Duodenal mucosa (tissue), 2 donors: Measurements from ENCODE around the gene CC2D2A.
A peak's percentile ranks its signal among the peaks of the same experiment; 100 is the strongest.

Experiments used
- H3K27ac ChIP-seq: one replicate; pipeline ENCODE4 v1.7.0; 2013; ENCODE audit warnings: low read depth, low read length
- H3K27me3 ChIP-seq, 2 donors: one replicate each; pipeline ENCODE4 v1.7.0; 2013; ENCODE audit warnings: low read length in 2 of 2, control low read depth in 1 of 2; ENCODE audit not compliant: insufficient read depth in 2 of 2, control insufficient read depth in 1 of 2
- H3K36me3 ChIP-seq, 2 donors: one replicate each; pipeline ENCODE4 v1.7.0; 2013; ENCODE audit warnings: low read length in 2 of 2, control low read depth in 1 of 2; ENCODE audit not compliant: insufficient read depth in 2 of 2, control insufficient read depth in 1 of 2
- H3K4me1 ChIP-seq, 2 donors: one replicate each; pipeline ENCODE4 v1.7.0; 2013; ENCODE audit warnings: low read length in 2 of 2, control low read depth in 1 of 2; ENCODE audit not compliant: insufficient read depth in 2 of 2, control insufficient read depth in 1 of 2
- H3K4me3 ChIP-seq, 2 donors: one replicate each; pipeline ENCODE4 v1.7.0; 2013; ENCODE audit warnings: low read length in 2 of 2, low read depth in 1 of 2
- H3K9ac ChIP-seq, 2 donors: one replicate each; pipeline ENCODE4 v1.7.0; 2013; ENCODE audit warnings: low read length in 2 of 2, low read depth in 1 of 2
- H3K9me3 ChIP-seq, 2 donors: one replicate each; pipeline ENCODE4 v1.7.0; 2013; ENCODE audit warnings: low read length in 2 of 2, control low read depth in 1 of 2; ENCODE audit not compliant: control insufficient read depth in 1 of 2

CC2D2A gene

DNA sequence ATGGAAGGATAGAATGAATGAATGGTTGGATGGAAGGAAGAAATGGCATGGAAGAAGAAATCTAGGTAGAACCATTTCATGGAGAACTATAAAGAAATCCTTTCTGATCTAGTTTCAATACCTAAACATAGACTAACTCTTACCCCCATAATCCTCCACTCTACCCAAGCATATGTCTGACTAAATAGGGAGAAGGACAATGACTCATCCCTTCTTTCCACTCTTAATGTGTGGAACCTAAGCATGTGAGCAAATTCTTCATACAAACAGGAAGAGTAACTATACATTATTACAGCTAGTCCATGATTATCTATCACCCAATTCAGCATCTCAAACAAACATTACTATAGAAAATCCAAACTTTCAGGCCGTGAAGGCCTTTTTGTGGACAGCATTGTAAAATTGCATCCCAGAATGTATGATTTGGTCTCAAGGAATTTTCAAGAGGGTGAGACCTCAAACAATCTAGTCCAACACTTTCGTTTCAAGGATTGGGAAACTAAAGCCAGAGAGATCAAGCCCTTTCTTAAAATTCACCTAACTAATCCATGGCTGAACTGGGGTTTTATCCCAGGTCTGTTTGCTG lies 30.6 kb upstream of the CC2D2A start:
- H3K27ac ChIP-seq, result no peak overlapping the region
- no peaks in the 10 kb centered on the region for H3K36me3 ChIP-seq
- no peaks in the 10 kb centered on the region for H3K27me3 ChIP-seq
- no peaks in the 10 kb centered on the region for H3K4me1 ChIP-seq
- H3K4me3 ChIP-seq, result no peak overlapping the region
- no peaks in the 10 kb centered on the region for H3K9me3 ChIP-seq
- no peak overlapping the region for H3K9ac ChIP-seq

DNA sequence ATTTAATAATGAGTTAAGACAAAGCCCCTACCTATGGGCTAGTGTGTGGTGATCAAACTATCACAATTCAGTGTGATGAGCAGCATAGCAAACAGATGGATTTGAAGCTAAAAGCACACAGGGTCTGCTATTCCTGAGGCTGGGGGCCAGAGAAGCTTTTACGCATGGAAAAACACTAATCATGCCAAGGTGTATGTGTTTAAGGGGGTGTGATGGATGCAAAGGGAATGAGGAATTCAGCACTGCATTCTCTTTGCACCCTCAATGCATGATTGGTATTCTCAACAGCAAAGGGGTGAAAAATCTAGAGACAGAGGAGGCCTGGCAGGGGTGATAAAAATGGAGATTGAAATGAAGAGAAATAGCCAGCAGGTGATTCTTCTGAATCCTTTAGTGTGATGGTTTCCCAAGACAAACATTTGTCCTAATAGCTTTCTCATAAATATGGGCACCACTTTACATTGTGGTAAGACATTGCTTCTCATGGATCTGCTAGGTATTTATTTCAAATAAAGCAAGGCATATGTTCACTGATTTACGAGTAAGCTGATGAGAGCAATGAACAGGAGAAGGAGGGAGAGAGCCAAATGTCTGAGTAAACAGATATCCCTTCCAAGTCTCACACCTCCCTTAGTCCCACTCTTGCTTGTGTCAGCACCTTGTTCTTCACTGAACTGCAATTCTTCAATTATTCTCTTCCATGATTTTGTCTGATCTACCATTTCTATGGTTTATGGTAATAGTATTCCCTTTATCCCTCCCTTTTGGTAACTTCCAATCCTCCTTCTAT lies 26.1 kb upstream of the CC2D2A start:
- Histone ChIP-seq H3K4me3 (no peak overlapping the region), H3K27me3 (no peaks in the 10 kb centered on the region), H3K9ac (no peak overlapping the region), H3K4me1 (no peaks in the 10 kb centered on the region), H3K36me3 (no peaks in the 10 kb centered on the region), H3K27ac (no peak overlapping the region), H3K9me3 (no peaks in the 10 kb centered on the region)

DNA sequence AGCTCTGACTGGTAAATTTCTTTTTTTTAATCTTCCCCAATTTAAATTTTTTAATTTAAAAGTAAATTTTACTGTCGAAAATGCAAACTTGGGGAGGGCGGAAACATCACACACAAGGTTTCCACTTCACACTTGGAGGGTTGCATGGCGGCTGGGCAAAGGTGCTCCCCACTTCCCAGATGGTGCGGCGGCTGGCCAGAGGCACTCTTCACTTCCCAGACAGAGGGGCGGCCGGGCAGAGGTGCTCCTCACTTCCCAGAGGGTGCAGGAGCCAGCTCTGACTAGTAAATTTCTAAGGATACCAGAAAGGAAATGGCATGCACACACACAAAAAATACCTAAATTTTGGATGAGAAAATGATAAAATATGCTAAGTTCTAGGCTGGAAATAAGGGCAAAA lies 25.4 kb upstream of the CC2D2A start:
- H3K27ac ChIP-seq, result no peak overlapping the region
- no peak overlapping the region for H3K4me3 ChIP-seq
- H3K9me3 ChIP-seq, result no peaks in the 10 kb centered on the region
- H3K36me3 ChIP-seq, result no peaks in the 10 kb centered on the region
- no peak overlapping the region for H3K9ac ChIP-seq
- H3K27me3 ChIP-seq, result no peaks in the 10 kb centered on the region
- no peaks in the 10 kb centered on the region for H3K4me1 ChIP-seq

DNA sequence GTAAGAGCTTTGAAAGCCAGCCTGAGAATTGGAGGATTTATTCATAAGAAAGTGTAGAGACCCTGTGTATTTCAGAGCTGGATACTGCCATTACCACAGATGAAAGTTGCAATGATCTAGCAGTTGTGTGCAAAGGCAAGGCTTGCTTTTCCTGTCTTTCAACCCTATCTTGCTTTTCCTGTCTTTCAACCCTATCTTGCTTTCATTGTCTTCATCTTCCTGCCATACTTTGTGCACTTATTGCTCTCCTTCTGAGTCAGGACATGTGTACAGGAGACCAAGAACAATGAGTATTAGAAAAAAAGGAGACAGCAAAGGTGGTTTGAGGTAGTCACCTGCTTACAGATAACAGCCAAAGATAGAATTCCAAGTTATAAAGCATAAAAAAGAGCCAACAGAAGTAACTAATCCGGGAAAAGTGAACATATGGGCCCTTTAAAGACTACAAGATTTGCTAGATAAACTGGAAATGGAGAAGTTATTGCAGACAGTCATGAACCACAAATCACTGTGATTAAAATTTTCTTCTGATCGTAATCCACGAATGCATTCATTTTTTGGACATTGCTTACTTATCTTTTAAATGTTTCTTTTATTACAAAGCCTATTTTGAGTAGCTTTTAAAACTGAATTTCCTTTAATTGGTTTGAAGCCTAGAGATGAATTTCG lies 24.7 kb upstream of the CC2D2A start:
- no peaks in the 10 kb centered on the region for H3K4me1 ChIP-seq
- no peak overlapping the region for H3K4me3 ChIP-seq
- H3K9ac ChIP-seq, result no peak overlapping the region
- no peak overlapping the region for H3K27ac ChIP-seq
- H3K36me3 ChIP-seq, result no peaks in the 10 kb centered on the region
- H3K9me3 ChIP-seq, result no peaks in the 10 kb centered on the region
- no peaks in the 10 kb centered on the region for H3K27me3 ChIP-seq

DNA sequence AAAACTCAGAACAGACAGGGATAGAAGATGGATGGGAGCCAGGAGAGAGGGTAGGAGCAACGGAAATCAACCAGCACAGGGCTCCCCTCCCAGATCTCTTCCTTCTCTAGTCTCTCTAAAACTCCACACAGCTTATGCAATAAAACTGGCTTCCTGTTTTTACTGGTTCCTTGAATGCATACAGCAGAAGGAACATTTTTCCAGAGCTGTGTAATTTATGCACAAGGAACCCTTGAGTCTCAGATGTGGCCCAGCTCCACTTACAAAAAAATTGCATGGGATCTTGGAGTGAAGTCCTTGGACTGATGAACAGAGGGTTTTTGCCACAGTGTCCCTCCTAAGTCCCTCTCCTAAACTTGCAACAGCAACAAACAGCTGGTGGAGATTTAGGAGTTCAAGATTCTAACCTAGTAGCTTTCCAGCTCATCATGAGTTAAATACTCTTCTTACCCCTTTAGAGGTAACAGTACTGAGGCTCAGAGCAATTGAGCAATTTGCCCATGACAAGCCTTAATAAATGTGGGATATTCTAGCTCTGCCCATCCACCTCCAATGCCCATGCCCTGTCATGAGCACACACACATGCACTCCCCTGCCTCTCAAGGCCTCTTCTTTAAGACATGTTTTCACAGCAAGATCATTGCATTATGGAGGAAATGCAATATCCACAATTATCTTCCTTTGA lies 18.4 kb upstream of the CC2D2A start:
- H3K27me3 ChIP-seq, result no peaks in the 10 kb centered on the region
- H3K9ac ChIP-seq, result no peak overlapping the region
- H3K36me3 ChIP-seq, result no peaks in the 10 kb centered on the region
- H3K4me1 ChIP-seq, result peaks cover 0 to 8% of the 10 kb centered on the region in 2 donors
- H3K27ac ChIP-seq, result peak overlapping the region; percentile 18
- H3K4me3 ChIP-seq, result no peak overlapping the region
- no peaks in the 10 kb centered on the region for H3K9me3 ChIP-seq

DNA sequence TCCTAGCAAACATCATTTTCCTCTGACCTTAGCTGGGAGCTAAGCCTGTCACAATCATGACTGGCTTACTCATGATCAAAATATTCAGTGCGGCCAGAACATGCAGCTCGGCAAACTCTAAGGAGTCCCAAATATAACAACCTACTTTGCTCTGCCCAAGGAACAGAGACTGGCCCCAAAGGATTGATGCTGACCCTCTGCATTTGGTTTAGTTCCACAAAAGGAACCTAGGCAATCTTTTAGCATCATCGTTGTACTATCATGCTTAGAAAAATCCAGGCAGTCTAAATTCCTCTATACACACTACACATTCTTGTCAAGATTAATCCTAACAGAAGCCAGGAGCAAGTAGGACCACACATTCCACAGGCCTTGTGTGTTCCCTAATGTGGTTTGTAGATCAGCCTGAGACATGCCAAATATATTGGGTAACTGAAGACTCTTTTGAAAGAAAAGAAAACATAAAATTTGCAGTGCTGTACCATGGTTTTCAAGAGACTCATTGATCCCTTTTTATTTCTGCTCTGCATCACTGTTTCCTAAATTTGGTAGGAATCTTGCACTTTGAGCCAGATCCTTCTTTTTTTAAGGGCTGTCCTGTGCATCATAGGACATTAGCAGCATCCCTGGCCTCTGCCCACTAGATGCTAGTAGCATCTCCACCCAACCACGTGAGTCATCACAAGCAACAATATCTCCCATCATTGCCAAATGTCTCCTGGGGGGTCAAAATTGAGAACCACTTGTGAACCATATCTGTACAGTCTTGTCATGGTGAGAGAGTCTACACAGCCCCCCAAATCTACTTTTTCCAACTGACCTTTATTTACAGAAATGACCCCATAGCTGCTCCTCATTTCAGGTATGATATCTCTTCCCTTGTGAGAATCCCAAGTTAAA lies 17.6 kb upstream of the CC2D2A start:
- no peaks in the 10 kb centered on the region for H3K27me3 ChIP-seq
- H3K9ac ChIP-seq, result no peak overlapping the region
- H3K27ac ChIP-seq, result no peak overlapping the region
- H3K9me3 ChIP-seq, result no peaks in the 10 kb centered on the region
- H3K36me3 ChIP-seq, result no peaks in the 10 kb centered on the region
- H3K4me1 ChIP-seq, result peaks cover 0 to 8% of the 10 kb centered on the region in 2 donors
- H3K4me3 ChIP-seq, result no peak overlapping the region

DNA sequence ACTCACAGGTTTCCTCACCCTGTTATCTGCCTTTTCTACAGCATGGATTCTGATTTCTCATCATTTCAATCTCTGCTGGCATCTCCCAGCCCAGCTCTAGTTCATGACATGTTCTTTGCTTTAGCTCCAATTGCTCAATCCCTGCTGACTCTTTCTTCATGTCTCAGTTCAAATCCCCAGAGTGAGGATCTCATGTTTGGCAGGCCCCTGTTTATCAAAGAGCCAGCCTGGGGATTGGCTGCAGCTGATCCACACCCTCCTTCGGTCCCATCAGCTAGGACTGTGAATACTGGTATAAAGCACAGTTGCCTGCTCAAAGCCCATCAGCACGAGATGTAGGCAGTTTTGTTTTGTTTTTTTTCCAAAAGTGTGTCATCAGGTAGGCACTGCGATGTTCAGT lies 14.4 kb upstream of the CC2D2A start:
- Histone ChIP-seq H3K9ac (no peak overlapping the region), H3K4me1 (peaks cover 0 to 8% of the 10 kb centered on the region in 2 donors), H3K27me3 (no peaks in the 10 kb centered on the region), H3K4me3 (no peak overlapping the region), H3K9me3 (no peaks in the 10 kb centered on the region), H3K27ac (no peak overlapping the region), H3K36me3 (no peaks in the 10 kb centered on the region)

DNA sequence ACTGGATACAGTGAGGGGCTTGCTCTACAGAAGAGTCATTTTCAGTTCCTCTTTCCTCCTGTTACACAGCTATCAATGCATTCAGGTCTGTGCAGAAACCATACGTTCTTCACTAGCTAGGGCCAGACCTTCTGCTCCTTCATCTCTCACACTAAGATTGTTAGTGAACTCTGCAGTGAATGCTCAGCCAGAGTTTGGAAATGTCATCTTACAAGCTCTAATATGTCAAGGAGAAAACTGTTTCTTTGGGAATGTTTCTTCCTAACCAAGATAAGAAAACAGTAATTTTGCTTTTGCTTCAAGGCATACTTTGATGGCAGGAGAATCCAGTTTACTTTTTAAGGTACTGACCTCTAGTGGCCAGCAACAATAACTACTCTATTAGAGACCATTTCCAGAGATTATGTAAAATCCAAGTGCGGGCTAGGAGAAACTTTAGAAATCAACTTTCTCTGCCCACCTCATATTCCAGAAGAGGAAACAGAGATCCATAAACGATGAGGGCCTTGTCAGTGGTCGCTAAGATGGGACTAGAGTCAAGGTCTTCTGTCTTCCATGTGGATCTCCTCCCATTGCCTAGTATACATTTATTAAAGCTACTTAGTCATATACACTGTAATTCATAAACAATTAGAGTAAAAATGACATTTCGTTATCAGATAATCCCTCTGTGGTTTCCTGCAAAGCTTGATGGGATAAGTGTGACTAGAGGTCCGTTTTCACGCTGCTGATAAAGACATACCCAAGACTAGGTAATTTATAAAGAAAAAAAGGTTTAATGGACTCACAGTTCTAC lies 12.1 kb upstream of the CC2D2A start:
- no peaks in the 10 kb centered on the region for H3K27me3 ChIP-seq
- no peaks in the 10 kb centered on the region for H3K4me1 ChIP-seq
- H3K4me3 ChIP-seq, result no peak overlapping the region
- no peaks in the 10 kb centered on the region for H3K9me3 ChIP-seq
- no peak overlapping the region for H3K27ac ChIP-seq
- H3K9ac ChIP-seq, result no peak overlapping the region
- no peaks in the 10 kb centered on the region for H3K36me3 ChIP-seq

DNA sequence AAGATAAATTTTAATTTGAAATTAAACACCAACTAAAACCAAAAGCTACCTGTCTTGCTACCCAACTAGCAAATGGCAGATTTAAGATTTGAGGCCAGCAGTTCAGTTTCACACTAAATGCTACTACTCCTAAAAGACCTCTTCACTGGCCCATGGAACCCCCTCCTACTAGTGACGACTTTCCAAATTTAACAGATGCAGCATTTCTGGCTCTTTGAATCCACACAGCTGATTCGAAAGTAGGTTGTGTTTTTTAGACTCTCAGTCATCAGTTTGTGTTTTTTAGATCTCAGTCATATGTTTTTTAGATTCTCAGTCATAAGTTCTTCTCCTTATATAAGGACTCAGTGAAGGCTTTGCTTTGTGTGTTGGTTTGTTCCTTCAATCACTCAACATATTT lies 11.1 kb upstream of the CC2D2A start:
- no peak overlapping the region for H3K4me3 ChIP-seq
- H3K9me3 ChIP-seq, result no peaks in the 10 kb centered on the region
- H3K9ac ChIP-seq, result no peak overlapping the region
- no peak overlapping the region for H3K27ac ChIP-seq
- no peaks in the 10 kb centered on the region for H3K27me3 ChIP-seq
- no peaks in the 10 kb centered on the region for H3K36me3 ChIP-seq
- H3K4me1 ChIP-seq, result no peaks in the 10 kb centered on the region
